ENCODE data around the gene ANKRD45. TPM values are rescaled to one million over a fixed set of nuclear protein-coding genes. Genes with fewer than 3 reads are reported as not detected.
"Not testable (repeated sequence)": the region's sequence is repeated elsewhere in the genome, so short reads cannot be mapped to it uniquely, and the experiment has no call there.

Gene ANKRD45
- total and polyA plus RNA-seq, 7 donors = 0.05 TPM; not detected in 6

GRCh38 chr1:173648880-173649605, 20.6 kb downstream of the ANKRD45 start:
- no peak for DNase-seq
- no peaks in the 10 kb centered on the region for H3K36me3 ChIP-seq (ENCODE audit: insufficient read depth in 1 of 2, low read depth in 1 of 2)
- ATAC-seq = no peak
- TF ChIP-seq CTCF (IDR thresholded peaks at IDR 0.05) = no peak
- no peaks in the 10 kb centered on the region for H3K27me3 ChIP-seq (ENCODE audit: insufficient read depth in 3 of 3, low read length in 2 of 3)
- no peak overlapping the region for H3K27ac ChIP-seq
- no peaks in the 10 kb centered on the region for H3K4me1 ChIP-seq
- no peaks in the 10 kb centered on the region for H3K9me3 ChIP-seq
- no peak overlapping the region for H3K4me3 ChIP-seq
- intact Hi-C loops (cut with DNase I) = no loop called here

GRCh38 chr1:173646656-173647055, 23.0 kb downstream of the ANKRD45 start:
- 67 to 75% (median 70%) methylated on average over 3 of the region's 3 CpGs for WGBS, 3 donors
- intact Hi-C loops (cut with DNase I) = no loop called here
- no peak for ATAC-seq

GRCh38 chr1:173642450-173643139, 27.1 kb downstream of the ANKRD45 start:
- H3K4me1 ChIP-seq; H3K4me3 ChIP-seq; ATAC-seq; H3K36me3 ChIP-seq (ENCODE audit: insufficient read depth in 1 of 2, low read depth in 1 of 2); H3K9me3 ChIP-seq; intact Hi-C loops (cut with DNase I); H3K27ac ChIP-seq; H3K27me3 ChIP-seq (ENCODE audit: insufficient read depth in 3 of 3, low read length in 2 of 3); DNase-seq: not testable (repeated sequence)
- 79 to 83% (median 82%) methylated on average over 4 of the region's 4 CpGs for WGBS, 3 donors

More at GRCh38 chr1:173646656-173647055, 23.0 kb downstream of the ANKRD45 start:
- H3K27ac ChIP-seq = no peak overlapping the region
- no peaks in the 10 kb centered on the region for H3K27me3 ChIP-seq (ENCODE audit: insufficient read depth in 3 of 3, low read length in 2 of 3)
- H3K4me1 ChIP-seq = no peaks in the 10 kb centered on the region
- no peaks in the 10 kb centered on the region for H3K9me3 ChIP-seq
- no peaks in the 10 kb centered on the region for H3K36me3 ChIP-seq (ENCODE audit: insufficient read depth in 1 of 2, low read depth in 1 of 2)
- no peak for TF ChIP-seq CTCF (IDR thresholded peaks at IDR 0.05)
- no peak overlapping the region for H3K4me3 ChIP-seq
- no peak for DNase-seq

GRCh38 chr1:173639102-173639501, 30.5 kb downstream of the ANKRD45 start:
- WGBS, 3 donors = 30 to 47% (median 42%) methylated on average over 2 of the region's 2 CpGs
- Histone ChIP-seq H3K36me3 (ENCODE audit: insufficient read depth in 1 of 2, low read depth in 1 of 2) (no peaks in the 10 kb centered on the region), H3K4me3 (no peak overlapping the region), H3K27me3 (ENCODE audit: insufficient read depth in 3 of 3, low read length in 2 of 3) (no peaks in the 10 kb centered on the region), H3K4me1 (no peaks in the 10 kb centered on the region), H3K27ac (no peak overlapping the region), H3K9me3 (no peaks in the 10 kb centered on the region)
- no peak for ATAC-seq
- DNase-seq = no peak
- TF ChIP-seq CTCF (IDR thresholded peaks at IDR 0.05) = no peak
- intact Hi-C loops (cut with DNase I) = no loop called here

Measured in psoas muscle (tissue), 8 donors.